ENCODE data around the gene KIF1A.

DNA sequence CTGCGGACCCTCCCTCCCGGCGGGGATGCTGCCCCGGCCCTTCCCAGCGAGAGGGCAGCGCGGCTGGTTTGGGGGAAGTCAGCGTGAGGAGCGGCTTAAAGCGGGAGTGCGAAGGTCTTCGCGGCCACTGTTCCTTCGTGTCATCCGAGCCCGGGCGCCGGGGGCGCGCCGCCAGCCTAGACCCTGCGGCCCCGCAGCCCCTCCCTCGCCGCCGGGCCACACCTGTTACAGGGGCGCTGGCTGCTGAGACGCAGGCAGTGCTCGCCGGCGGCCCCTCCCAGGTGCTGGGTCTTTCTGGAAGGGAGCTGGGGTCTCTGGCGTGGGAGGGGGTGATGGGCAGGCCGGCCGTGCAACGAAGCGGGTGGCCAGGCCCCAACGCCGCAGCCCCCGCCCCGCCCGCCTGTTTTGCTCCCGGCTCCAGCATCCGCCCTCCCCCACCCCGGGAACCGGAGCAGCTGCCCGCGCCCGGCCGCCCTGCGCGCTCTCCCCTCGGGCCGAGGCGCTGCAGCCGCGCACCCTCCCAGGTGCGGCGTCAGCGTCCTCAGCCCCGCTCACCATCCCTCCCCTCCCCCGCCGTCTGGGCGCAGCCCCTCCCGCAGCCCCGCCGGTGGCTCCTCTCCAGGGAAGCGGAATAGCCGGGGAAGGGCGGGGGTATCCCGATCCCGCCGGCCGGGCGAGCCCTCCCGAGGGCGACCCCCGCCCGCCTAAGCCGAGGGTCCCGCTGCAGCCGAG, 727 bp downstream of the KIF1A start:
- TF ChIP-seq, protein P1, sequence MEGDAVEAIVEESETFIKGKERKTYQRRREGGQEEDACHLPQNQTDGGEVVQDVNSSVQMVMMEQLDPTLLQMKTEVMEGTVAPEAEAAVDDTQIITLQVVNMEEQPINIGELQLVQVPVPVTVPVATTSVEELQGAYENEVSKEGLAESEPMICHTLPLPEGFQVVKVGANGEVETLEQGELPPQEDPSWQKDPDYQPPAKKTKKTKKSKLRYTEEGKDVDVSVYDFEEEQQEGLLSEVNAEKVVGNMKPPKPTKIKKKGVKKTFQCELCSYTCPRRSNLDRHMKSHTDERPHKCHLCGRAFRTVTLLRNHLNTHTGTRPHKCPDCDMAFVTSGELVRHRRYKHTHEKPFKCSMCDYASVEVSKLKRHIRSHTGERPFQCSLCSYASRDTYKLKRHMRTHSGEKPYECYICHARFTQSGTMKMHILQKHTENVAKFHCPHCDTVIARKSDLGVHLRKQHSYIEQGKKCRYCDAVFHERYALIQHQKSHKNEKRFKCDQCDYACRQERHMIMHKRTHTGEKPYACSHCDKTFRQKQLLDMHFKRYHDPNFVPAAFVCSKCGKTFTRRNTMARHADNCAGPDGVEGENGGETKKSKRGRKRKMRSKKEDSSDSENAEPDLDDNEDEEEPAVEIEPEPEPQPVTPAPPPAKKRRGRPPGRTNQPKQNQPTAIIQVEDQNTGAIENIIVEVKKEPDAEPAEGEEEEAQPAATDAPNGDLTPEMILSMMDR (conservative IDR thresholded peaks at IDR 0.05; ENCODE audit: low read length), result no peak
- no peak for TF ChIP-seq EZH2phosphoT487 (IDR thresholded peaks at IDR 0.05; ENCODE audit: borderline replicate concordance)
